HFFc6 (cell line): ENCODE measurements around the gene R3HDM1. TPM values are rescaled to one million over a fixed set of nuclear protein-coding genes. Genes with fewer than 3 reads are reported as not detected.

Experiments used
- DNase-seq: peaks from one replicate; pipeline ENCODE4 v3.0.0-alpha.2; 2018
- H3K27ac Mint-ChIP-seq: 2 replicates; pipeline ENCODE4 v1.8.0; 2020; ENCODE audit warnings: mild to moderate bottlenecking, mixed read lengths
- H3K27me3 Mint-ChIP-seq: 2 replicates; pipeline ENCODE4 v1.8.0; 2021; ENCODE audit warnings: mild to moderate bottlenecking, moderate library complexity, mixed read lengths; ENCODE audit not compliant: insufficient read depth
- H3K36me3 Mint-ChIP-seq: 2 replicates; pipeline ENCODE4 v1.8.0; 2021; ENCODE audit warnings: low read depth, mixed read lengths
- H3K4me1 Mint-ChIP-seq: 2 replicates; pipeline ENCODE4 v1.8.0; 2020; ENCODE audit warnings: low read depth, mixed read lengths
- H3K4me3 Mint-ChIP-seq: 2 replicates; pipeline ENCODE4 v1.8.0; 2020; ENCODE audit warnings: mild to moderate bottlenecking, moderate library complexity, mixed read lengths
- H3K9me3 Mint-ChIP-seq: 2 replicates; pipeline ENCODE4 v1.8.0; 2020; ENCODE audit warnings: mild to moderate bottlenecking, mixed read lengths
- total RNA-seq, 6 experiments: library from RNA; stranded (reverse); fragmentation: NEBNext Ultra II Directional; extraction: Animal tissue kit (Norgen Biotek cat#: 25700); gene quantifications; 2 replicates in 1 of 6; 3 replicates in 5 of 6; pipeline ENCODE4 v1.2.3, GENCODE V29; 2021
- TF ChIP-seq, protein P1 (sequence below): fragments of 200-600 bp; sonication (generic); IDR thresholded peaks from 2 replicates; pipeline ENCODE4 v1.5.0; 2021; ENCODE audit warnings: antibody characterized with exemption, mild to moderate bottlenecking

Gene R3HDM1
- total RNA-seq, 6 experiments from 2014 or later, result 39.8 to 43.4 (median 42.0) TPM

GRCh38 chr2:135674453-135674852, 143.2 kb downstream of the R3HDM1 start:
- peaks cover 13% of the 10 kb centered on the region for H3K36me3 Mint-ChIP-seq
- H3K4me3 Mint-ChIP-seq, result no peak overlapping the region
- DNase-seq, result no peak
- no peaks in the 10 kb centered on the region for H3K9me3 Mint-ChIP-seq
- TF ChIP-seq, protein P1, sequence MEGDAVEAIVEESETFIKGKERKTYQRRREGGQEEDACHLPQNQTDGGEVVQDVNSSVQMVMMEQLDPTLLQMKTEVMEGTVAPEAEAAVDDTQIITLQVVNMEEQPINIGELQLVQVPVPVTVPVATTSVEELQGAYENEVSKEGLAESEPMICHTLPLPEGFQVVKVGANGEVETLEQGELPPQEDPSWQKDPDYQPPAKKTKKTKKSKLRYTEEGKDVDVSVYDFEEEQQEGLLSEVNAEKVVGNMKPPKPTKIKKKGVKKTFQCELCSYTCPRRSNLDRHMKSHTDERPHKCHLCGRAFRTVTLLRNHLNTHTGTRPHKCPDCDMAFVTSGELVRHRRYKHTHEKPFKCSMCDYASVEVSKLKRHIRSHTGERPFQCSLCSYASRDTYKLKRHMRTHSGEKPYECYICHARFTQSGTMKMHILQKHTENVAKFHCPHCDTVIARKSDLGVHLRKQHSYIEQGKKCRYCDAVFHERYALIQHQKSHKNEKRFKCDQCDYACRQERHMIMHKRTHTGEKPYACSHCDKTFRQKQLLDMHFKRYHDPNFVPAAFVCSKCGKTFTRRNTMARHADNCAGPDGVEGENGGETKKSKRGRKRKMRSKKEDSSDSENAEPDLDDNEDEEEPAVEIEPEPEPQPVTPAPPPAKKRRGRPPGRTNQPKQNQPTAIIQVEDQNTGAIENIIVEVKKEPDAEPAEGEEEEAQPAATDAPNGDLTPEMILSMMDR, result no peak
- no peak overlapping the region for H3K27ac Mint-ChIP-seq
- no peaks in the 10 kb centered on the region for H3K27me3 Mint-ChIP-seq
- H3K4me1 Mint-ChIP-seq, result peaks cover 7% of the 10 kb centered on the region

GRCh38 chr2:135676031-135676430, 144.7 kb downstream of the R3HDM1 start:
- no peaks in the 10 kb centered on the region for H3K27me3 Mint-ChIP-seq
- TF ChIP-seq, protein P1, result no peak
- H3K4me1 Mint-ChIP-seq, result peaks cover 7% of the 10 kb centered on the region
- H3K36me3 Mint-ChIP-seq, result peaks cover 23% of the 10 kb centered on the region
- no peak for DNase-seq
- H3K4me3 Mint-ChIP-seq, result no peak overlapping the region
- H3K9me3 Mint-ChIP-seq, result no peaks in the 10 kb centered on the region
- H3K27ac Mint-ChIP-seq, result peak overlapping the region; percentile 50; the same call in 1 of the 2 replicates

- Mint-ChIP-seq H3K4me3 (no peak overlapping the region), H3K4me1 (peaks cover 7% of the 10 kb centered on the region), H3K9me3 (no peaks in the 10 kb centered on the region), H3K27me3 (no peaks in the 10 kb centered on the region), H3K36me3 (peaks cover 20% of the 10 kb centered on the region), H3K27ac (no peak overlapping the region)
- no peak for DNase-seq
- TF ChIP-seq, protein P1, result no peak
Observed at GRCh38 chr2:135679125-135679524, 147.8 kb downstream of the R3HDM1 start.

GRCh38 chr2:135685361-135685760, 154.1 kb downstream of the R3HDM1 start:
- peak; percentile 60 for DNase-seq
- Mint-ChIP-seq H3K36me3 (peaks cover 21% of the 10 kb centered on the region), H3K4me1 (peaks cover 31% of the 10 kb centered on the region), H3K27ac (peak overlapping the region; percentile 75), H3K27me3 (peaks cover 1% of the 10 kb centered on the region; the same call in 1 of the 2 replicates), H3K4me3 (no peak overlapping the region; the same call in 1 of the 2 replicates), H3K9me3 (no peaks in the 10 kb centered on the region)
- TF ChIP-seq, protein P1, result no peak

DNA sequence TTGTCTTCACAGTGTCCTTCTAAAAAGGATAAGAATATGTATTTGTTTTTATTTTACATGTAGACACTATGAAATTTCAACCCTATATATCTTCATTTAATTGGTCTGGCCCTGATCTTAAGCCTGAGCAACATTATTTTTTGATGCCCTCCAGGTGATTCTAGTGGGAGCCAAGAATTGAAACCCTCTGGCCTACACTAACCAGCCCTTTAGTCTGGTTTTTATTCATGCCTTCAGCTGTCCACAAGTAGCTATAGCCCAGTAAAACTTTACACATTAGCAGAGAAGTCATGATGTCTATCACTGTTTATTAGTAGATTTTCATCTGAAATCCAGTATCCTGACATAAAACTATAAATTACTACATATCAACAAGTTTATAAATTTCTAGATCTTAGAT, 157.7 kb downstream of the R3HDM1 start:
- H3K27me3 Mint-ChIP-seq, result peaks cover 1% of the 10 kb centered on the region; the same call in 1 of the 2 replicates
- H3K36me3 Mint-ChIP-seq, result peaks cover 9% of the 10 kb centered on the region
- TF ChIP-seq, protein P1, result no peak
- no peak overlapping the region; the same call in 1 of the 2 replicates for H3K27ac Mint-ChIP-seq
- H3K4me1 Mint-ChIP-seq, result peaks cover 31% of the 10 kb centered on the region
- no peaks in the 10 kb centered on the region for H3K9me3 Mint-ChIP-seq
- DNase-seq, result no peak
- H3K4me3 Mint-ChIP-seq, result no peak overlapping the region

- H3K27ac Mint-ChIP-seq, result no peak overlapping the region
- peaks cover 1% of the 10 kb centered on the region; the same call in 1 of the 2 replicates for H3K27me3 Mint-ChIP-seq
- peaks cover 7% of the 10 kb centered on the region for H3K36me3 Mint-ChIP-seq
- DNase-seq, result no peak
- H3K4me1 Mint-ChIP-seq, result peaks cover 33% of the 10 kb centered on the region
- TF ChIP-seq, protein P1, result no peak
- no peak overlapping the region for H3K4me3 Mint-ChIP-seq
- H3K9me3 Mint-ChIP-seq, result no peaks in the 10 kb centered on the region
Observed at GRCh38 chr2:135689679-135690078, 158.4 kb downstream of the R3HDM1 start.
